ENCODE data around the gene KDM3A. TPM values are rescaled to one million over a fixed set of nuclear protein-coding genes. Genes with fewer than 3 reads are reported as not detected.

Gene KDM3A
- total RNA-seq, 1 donor from 2014 or later = 46.0 TPM

- ChIA-PET POLR2A (interaction anchor here (0.6 kb wide), 1 partner anchor 45 kb away, joined by 3 read pairs; no protein-coding TSS in a partner anchor), CTCF (interaction anchor here (0.7 to 1.2 kb wide), 2 partner anchors 54 to 259 kb away, joined by 3 read pairs; no protein-coding TSS in a partner anchor)
- ATAC-seq (ENCODE audit: low read depth) = no peak
- H3K4me1 Mint-ChIP-seq = no peaks in the 10 kb centered on the region
- intact Hi-C loops (cut with micrococcal nuclease) = no loop called here
- no peak overlapping the region for H3K27ac Mint-ChIP-seq
- H3K36me3 Mint-ChIP-seq (ENCODE audit: low read depth) = peaks cover 92% of the 10 kb centered on the region
- H3K4me3 Mint-ChIP-seq = no peak overlapping the region
- H3K27me3 Mint-ChIP-seq = no peaks in the 10 kb centered on the region
- TF ChIP-seq CTCF (IDR thresholded peaks at IDR 0.05) = no peak
- DNase-seq = no peak
- no peaks in the 10 kb centered on the region for H3K9me3 Mint-ChIP-seq
These were observed 38.9 kb downstream of the KDM3A start for GRCh38 chr2:86480105-86480504.

GRCh38 chr2:86482034-86482433 is 40.9 kb downstream of the KDM3A start:
- TF ChIP-seq CTCF (IDR thresholded peaks at IDR 0.05) = no peak
- Mint-ChIP-seq H3K27me3 (no peaks in the 10 kb centered on the region), H3K27ac (peak overlapping the region; percentile 16), H3K4me3 (no peak overlapping the region), H3K36me3 (ENCODE audit: low read depth) (peaks cover 97% of the 10 kb centered on the region), H3K9me3 (no peaks in the 10 kb centered on the region), H3K4me1 (no peaks in the 10 kb centered on the region)
- ChIA-PET POLR2A (no interaction called here), CTCF (no interaction called here)
- ATAC-seq (ENCODE audit: low read depth) = no peak
- intact Hi-C loops (cut with micrococcal nuclease) = no loop called here
- DNase-seq = no peak

- intact Hi-C loops (cut with micrococcal nuclease) = no loop called here
- ATAC-seq (ENCODE audit: low read depth) = no peak
- TF ChIP-seq CTCF (IDR thresholded peaks at IDR 0.05) = no peak
- H3K4me3 Mint-ChIP-seq = no peak overlapping the region
- no peaks in the 10 kb centered on the region for H3K27me3 Mint-ChIP-seq
- POLR2A ChIA-PET = no interaction called here
- no peaks in the 10 kb centered on the region for H3K4me1 Mint-ChIP-seq
- no peaks in the 10 kb centered on the region for H3K9me3 Mint-ChIP-seq
- CTCF ChIA-PET = no interaction called here
- peaks cover 98% of the 10 kb centered on the region for H3K36me3 Mint-ChIP-seq (ENCODE audit: low read depth)
- H3K27ac Mint-ChIP-seq = no peak overlapping the region
- no peak for DNase-seq
These were observed 43.2 kb downstream of the KDM3A start for GRCh38 chr2:86484385-86484784.

GRCh38 chr2:86485103-86485502 is 43.9 kb downstream of the KDM3A start:
- no peak overlapping the region for H3K27ac Mint-ChIP-seq
- DNase-seq = no peak
- no peak for ATAC-seq (ENCODE audit: low read depth)
- no peaks in the 10 kb centered on the region for H3K27me3 Mint-ChIP-seq
- H3K4me1 Mint-ChIP-seq = no peaks in the 10 kb centered on the region
- no peak overlapping the region for H3K4me3 Mint-ChIP-seq
- no peaks in the 10 kb centered on the region for H3K9me3 Mint-ChIP-seq
- ChIA-PET POLR2A (no interaction called here), CTCF (no interaction called here)
- intact Hi-C loops (cut with micrococcal nuclease) = no loop called here
- H3K36me3 Mint-ChIP-seq (ENCODE audit: low read depth) = peaks cover 99% of the 10 kb centered on the region
- TF ChIP-seq CTCF (IDR thresholded peaks at IDR 0.05) = no peak

- H3K4me1 Mint-ChIP-seq = no peaks in the 10 kb centered on the region
- TF ChIP-seq CTCF (IDR thresholded peaks at IDR 0.05) = no peak
- intact Hi-C loops (cut with micrococcal nuclease) = no loop called here
- DNase-seq = no peak
- no peak for ATAC-seq (ENCODE audit: low read depth)
- ChIA-PET POLR2A (no interaction called here), CTCF (no interaction called here)
- H3K9me3 Mint-ChIP-seq = no peaks in the 10 kb centered on the region
- no peaks in the 10 kb centered on the region for H3K27me3 Mint-ChIP-seq
- no peak overlapping the region for H3K27ac Mint-ChIP-seq
- no peak overlapping the region for H3K4me3 Mint-ChIP-seq
- peaks cover 98% of the 10 kb centered on the region for H3K36me3 Mint-ChIP-seq (ENCODE audit: low read depth)
These were observed 44.6 kb downstream of the KDM3A start for GRCh38 chr2:86485802-86486201.

Measured in activated B cell treated with CpG ODN at 0.5 μM for 24 hours (primary cell).